ENCODE results near the gene KRT79.

The KRT79 gene

GRCh38 chr12:52834727-52835001, 553 bp upstream of the KRT79 start:
- DNase-seq = no peak

DNA sequence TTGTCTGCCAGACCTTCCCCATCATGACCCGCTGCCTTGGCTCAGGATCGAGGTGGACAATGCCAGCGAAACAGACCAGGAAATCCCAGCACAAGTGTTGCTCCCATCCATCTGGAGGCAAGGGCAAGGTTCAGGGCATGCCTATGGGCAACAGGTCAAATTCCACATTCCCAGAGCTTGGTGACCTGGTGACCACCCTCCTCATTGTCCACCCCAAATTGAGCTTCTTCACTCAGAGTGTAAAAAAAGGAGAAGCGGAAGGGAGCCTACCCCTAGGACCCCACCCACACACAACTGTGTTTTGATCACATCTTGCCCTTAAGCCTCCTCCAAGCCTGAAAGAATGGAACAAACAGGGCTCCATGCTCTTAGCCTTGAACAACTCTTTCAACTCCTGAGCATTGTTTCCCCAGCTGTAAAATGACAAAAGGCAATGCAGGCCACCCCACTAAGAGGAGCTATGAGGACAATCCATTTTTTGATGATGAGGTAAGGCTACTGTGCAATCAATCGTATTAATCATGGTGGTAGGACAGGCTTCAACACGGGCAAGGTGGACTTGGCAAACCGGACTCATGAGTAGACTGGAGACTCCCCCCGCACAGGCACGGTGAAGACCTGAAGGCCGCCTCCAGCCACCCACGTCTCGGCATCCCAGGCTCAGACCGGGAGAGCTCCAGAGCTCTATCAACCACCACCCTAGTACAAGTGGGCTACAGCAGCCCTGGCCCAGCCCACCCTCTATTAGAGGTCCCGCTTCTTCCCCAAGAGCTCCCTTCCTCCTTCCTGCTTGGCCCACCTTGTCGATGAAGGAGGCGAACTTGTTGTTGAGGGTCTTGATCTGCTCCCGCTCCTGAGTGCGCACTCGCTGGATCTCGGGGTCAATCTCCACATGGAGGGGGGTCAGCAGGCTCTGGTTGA, 866 bp downstream of the KRT79 start:
- no peak for DNase-seq

- no peak for DNase-seq
Measured at GRCh38 chr12:52832451-52832850, 1.7 kb downstream of the KRT79 start.

GRCh38 chr12:52831251-52831650, 2.9 kb downstream of the KRT79 start:
- no peak for DNase-seq

GRCh38 chr12:52829986-52830770, 3.9 kb downstream of the KRT79 start:
- DNase-seq = no peak

GRCh38 chr12:52828591-52829021, 5.5 kb downstream of the KRT79 start:
- no peak for DNase-seq

GRCh38 chr12:52828156-52828555, 6.0 kb downstream of the KRT79 start:
- DNase-seq = no peak

- no peak for DNase-seq
Measured at GRCh38 chr12:52827499-52828090, 6.5 kb downstream of the KRT79 start.

DNA sequence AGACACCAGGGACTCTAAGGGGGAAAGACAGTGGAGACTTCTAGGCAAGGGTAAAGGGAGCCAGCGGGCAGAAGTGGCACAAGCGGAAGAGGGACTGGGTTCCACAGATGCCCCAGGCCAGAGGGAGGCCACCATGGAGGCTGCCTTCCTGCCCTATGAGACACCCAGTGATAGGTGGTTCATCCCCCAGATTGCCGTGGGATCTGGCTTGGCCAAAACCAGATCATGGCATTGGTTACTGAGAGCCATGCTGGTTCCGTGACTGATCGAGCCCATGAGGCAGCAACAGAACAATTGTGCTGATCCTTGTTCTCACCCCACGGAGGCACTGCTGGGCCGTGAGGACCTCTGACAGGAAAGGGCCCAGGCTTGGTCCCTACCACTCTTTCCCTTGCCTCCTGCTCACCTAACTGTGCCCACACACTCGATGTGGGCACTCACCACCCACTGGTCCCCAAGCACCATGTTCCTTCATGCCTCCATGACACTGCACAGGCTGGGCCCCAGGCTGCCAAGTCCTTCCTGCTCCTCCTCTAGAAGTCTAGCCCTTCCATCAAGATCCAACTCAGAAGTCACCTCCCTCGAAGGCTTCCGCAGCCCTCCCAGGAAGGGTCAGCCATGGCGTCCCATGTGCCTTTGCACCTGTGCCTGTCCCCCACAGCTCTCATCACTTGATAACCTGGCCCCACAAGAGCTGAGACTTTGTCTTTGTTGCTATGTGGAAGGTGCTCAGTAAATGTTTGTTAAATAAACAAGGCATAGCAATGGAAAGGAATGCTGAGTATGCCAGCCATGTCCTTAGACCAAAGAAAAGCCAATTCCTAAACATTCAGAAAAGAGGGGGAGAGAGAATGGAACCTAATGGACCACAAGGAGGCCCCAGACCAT, 7.3 kb downstream of the KRT79 start:
- no peak for DNase-seq

- DNase-seq = no peak
Measured at GRCh38 chr12:52825961-52826360, 8.2 kb downstream of the KRT79 start.

GRCh38 chr12:52824741-52825410, 9.2 kb downstream of the KRT79 start:
- no peak for DNase-seq

DNA sequence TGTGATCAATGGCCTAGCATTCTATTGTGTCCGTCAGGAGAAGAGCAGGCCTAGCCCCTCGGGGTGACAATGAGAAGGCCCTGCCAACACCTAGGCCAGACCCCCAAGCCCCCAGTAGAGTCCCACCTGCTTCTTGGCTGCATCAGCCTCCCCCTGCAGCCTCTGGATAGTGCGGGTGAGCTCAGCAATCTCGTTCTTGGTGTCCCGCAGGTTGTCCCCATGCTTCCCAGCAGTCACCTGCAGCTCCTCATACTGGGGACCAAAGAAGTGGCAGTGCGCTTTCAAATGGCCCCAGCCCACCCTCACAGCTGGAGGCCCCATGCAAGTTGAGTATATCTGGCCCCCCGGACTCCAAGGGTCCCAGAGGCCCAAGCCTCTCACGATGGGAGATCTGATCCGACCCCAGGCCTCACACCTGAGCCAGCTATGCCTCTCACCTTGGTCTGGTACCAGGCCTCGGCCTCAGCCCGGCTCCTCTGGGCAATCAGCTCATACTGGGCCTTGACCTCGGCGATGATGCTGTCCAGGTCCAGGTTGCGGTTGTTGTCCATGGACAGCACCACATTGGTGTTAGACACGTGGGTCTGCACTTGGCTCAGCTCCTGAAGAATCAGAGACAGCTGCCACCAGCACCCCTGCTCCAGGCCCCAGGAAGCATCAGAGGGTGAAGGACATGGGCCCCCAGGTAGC, 10.2 kb downstream of the KRT79 start:
- no peak for DNase-seq

GRCh38 chr12:52822771-52823510, 11.2 kb downstream of the KRT79 start:
- no peak for DNase-seq

- no peak for DNase-seq
Measured at GRCh38 chr12:52821826-52822660, 12.1 kb downstream of the KRT79 start.

- DNase-seq = no peak
Measured at GRCh38 chr12:52821071-52821730, 12.9 kb downstream of the KRT79 start.

DNA sequence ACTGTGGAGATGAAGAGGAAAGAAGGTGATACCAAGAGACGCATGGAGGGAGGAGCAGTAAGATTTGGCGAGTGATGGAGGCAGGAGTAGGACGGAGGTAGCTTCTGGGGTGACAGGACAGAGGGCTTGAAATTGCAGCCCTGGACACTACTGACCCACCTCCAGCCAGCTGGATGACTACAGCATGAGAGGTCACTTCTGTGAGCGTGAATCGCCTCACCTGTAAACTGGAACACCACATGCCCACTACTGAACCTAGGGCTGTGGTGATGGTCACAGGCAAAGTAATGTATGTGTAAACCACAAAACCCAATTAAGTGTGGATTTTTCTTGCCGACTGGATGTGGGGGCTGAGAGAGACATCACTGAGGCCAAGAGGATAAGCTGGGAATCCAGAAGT, 13.6 kb downstream of the KRT79 start:
- DNase-seq = no peak

DNA sequence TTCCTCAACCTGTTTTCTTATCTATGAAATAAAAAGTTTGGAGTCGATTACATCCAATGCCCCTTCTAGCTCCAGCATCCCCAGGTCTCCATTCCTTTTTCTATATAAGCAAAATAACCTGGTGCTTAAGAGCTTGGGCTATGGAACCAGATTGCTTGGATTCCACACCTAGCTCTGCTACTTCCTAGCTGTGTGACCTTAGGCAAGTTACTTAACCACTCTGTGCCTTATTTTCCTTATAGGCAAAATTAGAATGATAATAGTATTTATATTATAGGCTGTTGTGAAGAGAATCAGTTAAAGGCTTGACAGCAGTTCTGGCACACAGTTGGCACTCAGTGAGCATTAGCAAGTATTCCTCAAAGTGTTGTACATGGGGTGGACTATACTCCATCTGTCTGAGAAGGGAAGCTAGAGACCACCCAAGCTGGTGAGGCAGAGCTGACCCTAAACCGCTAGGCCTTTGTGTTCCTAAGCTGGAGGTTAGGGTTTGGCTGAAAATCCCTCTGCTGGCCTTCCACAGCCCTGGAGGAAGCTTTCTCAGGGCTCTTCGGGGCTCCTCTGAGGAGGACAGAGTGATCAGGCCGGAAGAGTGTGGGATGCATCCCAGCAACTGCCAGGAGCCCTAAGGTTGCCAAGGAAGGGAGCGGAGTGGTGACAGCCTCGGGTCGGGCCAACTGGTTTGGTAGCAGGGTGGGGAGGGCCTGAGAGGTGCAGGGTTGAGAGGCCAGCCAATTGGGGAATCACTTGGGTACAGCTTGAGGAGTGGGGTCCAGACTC, 14.2 kb downstream of the KRT79 start:
- DNase-seq = no peak

- DNase-seq = no peak
Measured at GRCh38 chr12:52818887-52819420, 15.2 kb downstream of the KRT79 start.

All from central memory CD4-positive, alpha-beta T cell (primary cell).